GM12801 (cell line): ENCODE data around the gene AHRR.

Source experiments
- TF ChIP-seq, protein P1 (sequence below): IDR thresholded peaks from one replicate; pipeline ENCODE4 v1.5.1; 2011; ENCODE audit warnings: control low read depth; ENCODE audit not compliant: insufficient read length; ENCODE audit errors: extremely low read depth

Gene AHRR

DNA sequence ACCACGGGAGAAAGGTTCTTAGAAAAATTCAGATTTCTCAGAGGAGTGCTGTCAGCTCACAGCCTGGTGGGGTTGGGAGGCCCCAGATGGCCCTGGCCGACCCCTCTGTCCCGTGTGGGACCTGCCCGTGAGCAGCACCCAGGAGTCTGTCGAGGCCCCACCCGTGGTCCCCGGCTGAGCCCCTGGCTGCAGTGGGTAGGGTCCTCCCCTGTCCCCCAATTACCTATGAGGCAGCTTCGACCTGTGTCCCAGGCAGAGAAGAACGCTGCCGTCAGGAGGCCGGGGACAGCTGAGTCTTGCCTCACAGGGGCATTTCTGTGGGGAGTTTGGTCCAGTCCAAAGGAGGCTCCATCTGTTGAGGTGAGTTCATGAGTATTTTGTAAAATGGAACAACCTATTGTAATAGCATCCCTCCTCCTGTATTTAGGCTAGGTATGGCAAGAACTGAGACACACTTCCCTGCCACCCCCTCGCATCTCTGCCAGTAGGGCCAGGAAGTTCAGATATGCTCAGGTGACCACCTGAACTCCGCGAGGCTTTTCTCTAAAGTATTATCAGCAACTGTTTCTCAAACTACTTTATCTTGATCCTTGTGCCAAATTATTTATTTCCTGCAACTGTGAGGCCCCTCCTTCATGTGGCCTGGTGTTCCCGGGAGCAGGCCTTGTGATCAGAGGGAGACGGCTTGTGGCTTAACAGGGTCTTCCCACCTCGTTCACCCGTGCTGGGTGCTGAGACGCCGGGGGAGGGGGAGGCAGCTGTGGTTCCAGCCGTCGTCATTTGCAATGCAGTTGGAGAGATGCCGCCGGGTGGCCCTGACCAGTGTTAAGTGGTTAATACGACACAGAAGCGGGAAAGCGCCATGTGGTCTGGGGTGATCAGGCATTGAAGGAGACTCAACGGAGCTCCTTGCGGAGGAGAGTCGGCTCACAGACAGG lies 1.7 kb downstream of the AHRR start:
- TF ChIP-seq, protein P1, sequence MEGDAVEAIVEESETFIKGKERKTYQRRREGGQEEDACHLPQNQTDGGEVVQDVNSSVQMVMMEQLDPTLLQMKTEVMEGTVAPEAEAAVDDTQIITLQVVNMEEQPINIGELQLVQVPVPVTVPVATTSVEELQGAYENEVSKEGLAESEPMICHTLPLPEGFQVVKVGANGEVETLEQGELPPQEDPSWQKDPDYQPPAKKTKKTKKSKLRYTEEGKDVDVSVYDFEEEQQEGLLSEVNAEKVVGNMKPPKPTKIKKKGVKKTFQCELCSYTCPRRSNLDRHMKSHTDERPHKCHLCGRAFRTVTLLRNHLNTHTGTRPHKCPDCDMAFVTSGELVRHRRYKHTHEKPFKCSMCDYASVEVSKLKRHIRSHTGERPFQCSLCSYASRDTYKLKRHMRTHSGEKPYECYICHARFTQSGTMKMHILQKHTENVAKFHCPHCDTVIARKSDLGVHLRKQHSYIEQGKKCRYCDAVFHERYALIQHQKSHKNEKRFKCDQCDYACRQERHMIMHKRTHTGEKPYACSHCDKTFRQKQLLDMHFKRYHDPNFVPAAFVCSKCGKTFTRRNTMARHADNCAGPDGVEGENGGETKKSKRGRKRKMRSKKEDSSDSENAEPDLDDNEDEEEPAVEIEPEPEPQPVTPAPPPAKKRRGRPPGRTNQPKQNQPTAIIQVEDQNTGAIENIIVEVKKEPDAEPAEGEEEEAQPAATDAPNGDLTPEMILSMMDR: no peak

DNA sequence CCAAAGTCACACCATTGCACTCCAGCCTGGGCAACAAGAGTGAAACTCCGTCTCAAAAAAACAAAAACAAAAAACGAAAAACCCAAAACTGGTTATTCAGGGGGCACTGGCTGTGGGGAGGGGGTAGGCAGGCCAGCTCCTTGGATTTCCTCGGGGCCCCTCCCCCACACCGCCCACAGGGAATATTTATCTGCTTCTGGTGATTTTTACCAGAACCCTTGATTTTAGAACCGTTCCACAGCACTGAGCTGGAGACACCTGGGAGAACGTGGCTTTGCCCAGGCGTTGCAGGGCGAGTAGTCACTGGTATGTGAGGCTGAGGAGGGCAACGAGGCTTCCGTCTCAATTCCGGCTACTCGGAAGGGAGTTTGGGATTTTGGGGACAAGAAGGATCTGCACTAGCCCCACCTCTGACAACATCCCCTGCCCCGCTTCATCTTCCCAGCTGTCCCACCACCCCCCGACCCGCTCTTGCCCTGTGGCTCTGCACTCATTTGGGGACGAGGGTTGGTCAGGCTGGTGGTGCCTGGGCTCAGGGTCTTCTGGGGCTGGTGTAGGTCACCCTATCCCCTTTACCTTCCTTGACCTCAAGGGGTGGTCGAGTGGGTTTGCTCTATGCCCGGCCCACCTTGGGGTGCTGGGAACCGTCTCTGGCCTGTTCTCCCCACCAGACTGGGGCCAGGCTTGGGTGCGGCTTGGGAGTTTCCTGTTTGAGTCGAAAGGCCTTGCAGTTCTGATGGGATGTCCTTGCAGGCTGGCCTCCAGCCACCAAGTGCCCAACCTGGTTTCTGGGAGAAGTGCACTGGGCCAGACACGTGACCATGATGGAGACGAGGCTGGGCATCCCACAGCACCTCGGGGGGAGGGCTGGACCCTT lies 3.5 kb downstream of the AHRR start:
- TF ChIP-seq, protein P1: no peak

DNA sequence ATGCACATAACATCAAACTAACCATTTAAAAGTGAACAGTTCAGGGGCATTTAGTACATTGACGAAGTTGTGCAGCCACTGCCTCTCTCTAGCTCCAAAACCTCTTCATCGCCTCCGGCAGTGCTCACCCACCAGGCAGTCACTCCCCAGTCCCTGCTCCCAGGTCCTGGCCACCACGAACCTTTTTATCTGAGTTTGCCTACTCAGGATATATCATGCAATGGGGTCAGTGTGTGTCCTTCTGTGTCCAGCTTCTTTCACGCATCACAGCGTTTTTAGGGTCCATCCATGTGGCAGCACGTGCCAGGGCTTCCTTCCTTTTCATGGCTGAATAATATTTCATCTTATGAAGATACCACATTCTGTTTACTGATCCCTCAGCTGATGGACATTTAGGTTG lies 4.6 kb downstream of the AHRR start:
- TF ChIP-seq, protein P1: no peak

DNA sequence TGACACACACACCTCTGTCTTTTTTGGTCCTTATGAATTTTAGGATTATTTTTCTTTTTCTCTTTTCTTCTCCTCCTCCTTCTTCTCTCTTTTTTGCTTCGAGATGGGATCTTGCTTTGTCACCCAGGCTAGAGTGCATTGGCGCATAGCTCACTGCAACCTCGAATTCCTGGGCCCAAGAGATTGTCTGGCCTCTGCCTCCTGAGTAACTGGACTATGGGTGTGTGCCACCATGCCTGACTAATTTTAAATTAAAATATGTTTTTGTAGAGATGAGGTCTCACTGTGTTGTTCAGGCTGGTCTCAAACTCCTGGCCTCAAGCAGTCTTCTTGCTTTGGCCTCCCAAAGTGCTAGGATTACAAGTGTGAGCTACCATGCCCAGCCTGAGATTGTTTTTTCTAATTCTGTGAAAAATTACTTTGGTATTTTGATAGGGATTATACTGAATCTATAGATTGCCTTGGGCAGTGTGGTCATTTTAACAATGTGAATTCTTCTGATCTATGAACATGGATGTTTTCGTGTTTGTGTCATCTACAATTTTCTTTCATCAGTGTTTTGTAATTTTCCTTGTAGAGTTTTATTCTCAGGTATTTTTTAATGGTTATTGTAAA lies 7.7 kb downstream of the AHRR start:
- TF ChIP-seq, protein P1: no peak

DNA sequence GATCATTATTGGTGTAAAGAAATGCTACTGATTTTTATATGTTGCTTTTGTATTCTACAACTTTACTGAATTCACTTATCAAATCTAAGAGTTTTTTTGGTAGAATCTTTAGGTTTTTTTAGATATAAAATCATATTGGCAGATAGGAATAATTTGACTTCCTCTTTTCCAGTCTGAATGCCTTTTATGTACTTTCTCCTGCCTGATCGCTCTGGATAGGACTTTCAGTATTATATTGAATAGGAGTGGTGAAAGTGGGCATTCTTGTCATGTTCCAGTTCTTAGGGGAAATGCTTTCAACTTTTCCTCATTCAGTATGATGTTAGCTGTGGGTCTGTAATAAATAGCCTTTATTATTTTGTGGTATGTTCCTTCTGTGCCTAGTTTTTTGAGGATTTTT lies 8.3 kb downstream of the AHRR start:
- TF ChIP-seq, protein P1: no peak

DNA sequence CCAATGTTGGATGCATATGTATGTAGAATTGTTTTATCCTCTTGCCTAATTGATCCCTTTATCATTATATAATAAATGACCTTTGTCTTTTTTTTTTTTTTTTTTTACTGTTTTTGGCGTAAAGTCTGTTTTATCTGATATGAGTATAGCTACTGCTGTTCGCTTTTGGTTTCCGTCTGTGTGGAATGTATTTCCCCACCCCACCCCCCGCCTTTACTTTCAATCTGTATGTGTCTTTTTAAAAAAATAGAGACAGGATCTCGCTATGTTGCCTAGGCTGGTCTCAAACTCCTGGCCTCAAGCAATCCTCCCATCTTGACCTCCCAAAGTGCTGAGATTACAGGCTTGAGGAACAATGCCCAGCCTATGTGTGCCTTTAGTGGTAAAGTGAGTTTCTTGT lies 11.3 kb downstream of the AHRR start:
- TF ChIP-seq, protein P1: no peak

DNA sequence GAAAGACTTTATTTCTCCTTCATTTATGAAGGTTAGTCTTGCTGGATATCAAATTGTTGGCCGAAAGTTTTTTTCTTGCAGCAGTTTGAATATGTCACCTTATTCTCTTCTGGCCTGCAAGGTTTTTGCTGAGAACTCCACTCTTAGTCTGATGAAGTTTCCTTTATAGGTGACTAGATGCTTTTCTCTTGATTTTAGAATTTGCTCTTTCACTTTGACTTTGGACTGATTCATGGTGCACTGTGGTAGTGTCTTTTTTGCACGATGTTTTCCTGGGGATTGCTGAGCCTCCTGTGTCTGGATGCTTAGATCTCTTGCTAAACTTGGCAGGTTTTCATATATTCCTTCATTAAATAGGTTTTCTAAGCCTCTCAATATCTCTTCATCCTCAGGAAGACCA lies 12.4 kb downstream of the AHRR start:
- TF ChIP-seq, protein P1: no peak
